Tibial nerve (tissue), 4 donors: Measurements from ENCODE around the gene CAMK2N2. TPM values are rescaled to one million over a fixed set of nuclear protein-coding genes. Genes with fewer than 3 reads are reported as not detected.

Experiments used
- DNase-seq, 2 donors: peaks; one replicate each; pipeline ENCODE4 v3.0.0-alpha.2; 2019; ENCODE audit warnings: low spot score in 2 of 2
- H3K27ac ChIP-seq, 4 donors: fragments of 200-600 bp; sonication (generic) in 3 of 4; one replicate each; pipeline ENCODE4 v1.5.1; 2017 to 2019; ENCODE audit warnings: mild to moderate bottlenecking in 1 of 4
- H3K27me3 ChIP-seq, 2 donors: fragments of 200-600 bp; sonication (generic) in 1 of 2; one replicate each; pipeline versions ENCODE4 v1.5.1 to v1.6.0; 2017 to 2019
- H3K36me3 ChIP-seq, 3 donors: fragments of 200-600 bp; sonication (generic); one replicate each; pipeline ENCODE4 v1.5.1; 2018 to 2019
- H3K4me1 ChIP-seq, 4 donors: fragments of 200-600 bp; sonication (generic) in 3 of 4; one replicate each; pipeline ENCODE4 v1.5.1; 2017 to 2019
- H3K4me3 ChIP-seq, 4 donors: fragments of 200-600 bp; sonication (generic) in 3 of 4; one replicate each; pipeline ENCODE4 v1.5.1; 2017 to 2019; ENCODE audit warnings: mild to moderate bottlenecking in 1 of 4, moderate library complexity in 1 of 4
- H3K9me3 ChIP-seq, 4 donors: fragments of 200-600 bp; sonication (generic) in 3 of 4; one replicate each; pipeline ENCODE4 v1.5.1; 2017 to 2019
- EP300 ChIP-seq, 2 donors: sonication (generic); formaldehyde crosslinking; IDR thresholded peaks; one replicate each; pipeline ENCODE4 v1.6.1; 2017; ENCODE audit warnings: antibody characterized with exemption in 2 of 2, mild to moderate bottlenecking in 1 of 2
- POLR2A ChIP-seq, 2 donors: fragments of 450-650 bp; IDR thresholded peaks; one replicate each; pipeline ENCODE4 v1.6.1; 2017; ENCODE audit warnings: antibody characterized with exemption in 2 of 2, mild to moderate bottlenecking in 2 of 2, moderate library complexity in 2 of 2
- WGBS, 2 donors: methylation state at CpG; one replicate each; pipeline ENCODE4 v1.1.5; 2018; 5-methylcytosine and 5-hydroxymethylcytosine counted together
- total RNA-seq, 4 donors: library from RNA; depleted of rRNA; stranded (reverse); fragments of >200 nt; gene quantifications; one replicate each; pipeline ENCODE4 v1.1.0, GENCODE V29; 2016
- TF ChIP-seq, protein P1 (sequence below), 5 experiments: fragments of 200-600 bp in 3 of 5; fragments of 450-650 bp in 2 of 5; sonication (generic) in 3 of 5; IDR thresholded peaks; one replicate each; pipeline ENCODE4 v1.5.1; 2016 to 2019; ENCODE audit warnings: antibody characterized with exemption in 5 of 5, mild to moderate bottlenecking in 3 of 5, moderate library complexity in 2 of 5

CAMK2N2 gene
- total RNA-seq, 4 donors from 2014 or later: not detected

DNA sequence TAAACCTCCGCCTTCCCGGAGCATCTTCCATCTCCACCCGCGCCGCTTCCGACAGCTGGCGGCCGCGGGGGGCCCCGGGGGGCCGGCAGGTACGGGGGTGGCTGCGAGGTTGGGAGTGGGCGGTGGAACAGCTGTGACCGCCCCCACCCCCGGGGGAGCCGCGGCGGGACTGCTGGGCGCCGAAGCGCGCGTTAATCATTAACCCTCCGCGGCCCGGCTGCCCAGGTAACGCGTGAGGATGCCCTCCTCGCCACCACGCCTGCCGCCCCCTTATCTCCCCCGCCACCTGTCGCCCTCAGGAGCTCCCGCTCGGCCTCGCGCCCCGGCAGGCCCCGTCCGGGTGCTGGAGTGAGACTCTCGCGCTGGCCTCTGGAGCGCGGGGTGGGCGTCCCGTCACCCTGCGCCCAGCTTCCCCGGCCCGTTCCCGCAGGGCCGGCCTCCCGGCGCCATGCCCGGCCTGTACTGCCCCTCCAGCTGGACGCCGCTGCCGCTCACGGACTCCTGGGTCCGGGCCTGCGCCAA lies 31.2 kb downstream of the CAMK2N2 start:
- no peaks in the 10 kb centered on the region for H3K36me3 ChIP-seq
- H3K9me3 ChIP-seq: no peaks in the 10 kb centered on the region
- H3K4me1 ChIP-seq: peaks cover 0 to 26% (median 12%) of the 10 kb centered on the region in 4 donors
- no peak for DNase-seq
- H3K4me3 ChIP-seq: peak overlapping the region in 3 of 4 donors; percentile 30 to 55 (median 46)
- TF ChIP-seq POLR2A (IDR thresholded peaks at IDR 0.05) (no peak), EP300 (IDR thresholded peaks at IDR 0.05) (no peak)
- TF ChIP-seq, protein P1, sequence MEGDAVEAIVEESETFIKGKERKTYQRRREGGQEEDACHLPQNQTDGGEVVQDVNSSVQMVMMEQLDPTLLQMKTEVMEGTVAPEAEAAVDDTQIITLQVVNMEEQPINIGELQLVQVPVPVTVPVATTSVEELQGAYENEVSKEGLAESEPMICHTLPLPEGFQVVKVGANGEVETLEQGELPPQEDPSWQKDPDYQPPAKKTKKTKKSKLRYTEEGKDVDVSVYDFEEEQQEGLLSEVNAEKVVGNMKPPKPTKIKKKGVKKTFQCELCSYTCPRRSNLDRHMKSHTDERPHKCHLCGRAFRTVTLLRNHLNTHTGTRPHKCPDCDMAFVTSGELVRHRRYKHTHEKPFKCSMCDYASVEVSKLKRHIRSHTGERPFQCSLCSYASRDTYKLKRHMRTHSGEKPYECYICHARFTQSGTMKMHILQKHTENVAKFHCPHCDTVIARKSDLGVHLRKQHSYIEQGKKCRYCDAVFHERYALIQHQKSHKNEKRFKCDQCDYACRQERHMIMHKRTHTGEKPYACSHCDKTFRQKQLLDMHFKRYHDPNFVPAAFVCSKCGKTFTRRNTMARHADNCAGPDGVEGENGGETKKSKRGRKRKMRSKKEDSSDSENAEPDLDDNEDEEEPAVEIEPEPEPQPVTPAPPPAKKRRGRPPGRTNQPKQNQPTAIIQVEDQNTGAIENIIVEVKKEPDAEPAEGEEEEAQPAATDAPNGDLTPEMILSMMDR (IDR thresholded peaks at IDR 0.05): no peak
- WGBS, 2 donors: 2% methylated on average over 33 to 43 of the region's 61 CpGs
- H3K27ac ChIP-seq: no peak overlapping the region
- peaks cover 0 to 84% of the 10 kb centered on the region in 2 donors for H3K27me3 ChIP-seq

DNA sequence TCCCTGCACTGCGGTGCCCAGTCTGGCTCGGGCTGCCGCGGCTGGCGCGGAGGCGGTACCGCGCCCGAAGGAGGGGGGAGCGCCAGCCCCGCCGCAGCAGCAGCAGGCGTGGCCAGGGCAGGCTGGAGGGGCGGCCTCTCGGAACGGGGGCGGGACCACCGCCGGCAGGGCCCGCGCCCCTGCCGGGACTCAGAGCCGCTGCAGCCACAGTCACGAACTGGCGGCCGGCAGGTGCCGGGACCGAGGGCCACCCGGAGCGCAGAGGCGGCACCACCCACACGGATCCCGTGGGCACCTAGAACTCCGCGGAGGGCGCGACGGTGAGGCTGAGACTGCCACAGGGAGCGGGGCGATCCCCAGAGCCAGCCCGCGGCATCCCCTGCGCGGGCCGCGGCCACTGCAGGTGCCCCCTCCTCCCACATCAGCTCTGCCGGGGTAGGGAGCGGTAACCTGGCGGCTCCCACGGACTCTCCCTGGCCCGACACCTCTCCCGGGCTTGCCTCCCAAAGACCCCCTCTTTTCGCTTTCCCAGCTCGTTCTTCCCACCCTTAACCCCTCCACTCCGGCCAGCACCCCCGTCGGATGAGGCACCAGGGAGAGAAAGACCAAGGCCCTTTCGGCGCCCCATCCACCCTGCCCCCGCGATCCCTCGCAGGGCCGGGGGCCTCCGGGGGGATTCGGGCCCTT lies 31.8 kb downstream of the CAMK2N2 start, which contains the start of gene VWA5B2:
Gene VWA5B2, plus strand, starts transcription at position 192 of the 687 bp plus-strand sequence. CDS start 944 bp downstream, outside the sequence.
- DNase-seq: no peak
- H3K4me1 ChIP-seq: peaks cover 0 to 26% (median 12%) of the 10 kb centered on the region in 4 donors
- 1 to 2% methylated on average over 22 to 43 of the region's 66 CpGs for WGBS, 2 donors
- TF ChIP-seq POLR2A (IDR thresholded peaks at IDR 0.05): no peak
- TF ChIP-seq, protein P1 (IDR thresholded peaks at IDR 0.05): peak in 3 of 5 experiments; percentile 17 to 40 (median 40)
- TF ChIP-seq EP300 (IDR thresholded peaks at IDR 0.05): no peak
- H3K36me3 ChIP-seq: no peaks in the 10 kb centered on the region
- H3K27ac ChIP-seq: no peak within 1 kb of the TSS
- H3K9me3 ChIP-seq: no peaks in the 10 kb centered on the region
- H3K27me3 ChIP-seq: peaks cover 0 to 85% of the 10 kb centered on the region in 2 donors
- peak within 1 kb of the TSS; percentile 30 to 55 (median 46) for H3K4me3 ChIP-seq

DNA sequence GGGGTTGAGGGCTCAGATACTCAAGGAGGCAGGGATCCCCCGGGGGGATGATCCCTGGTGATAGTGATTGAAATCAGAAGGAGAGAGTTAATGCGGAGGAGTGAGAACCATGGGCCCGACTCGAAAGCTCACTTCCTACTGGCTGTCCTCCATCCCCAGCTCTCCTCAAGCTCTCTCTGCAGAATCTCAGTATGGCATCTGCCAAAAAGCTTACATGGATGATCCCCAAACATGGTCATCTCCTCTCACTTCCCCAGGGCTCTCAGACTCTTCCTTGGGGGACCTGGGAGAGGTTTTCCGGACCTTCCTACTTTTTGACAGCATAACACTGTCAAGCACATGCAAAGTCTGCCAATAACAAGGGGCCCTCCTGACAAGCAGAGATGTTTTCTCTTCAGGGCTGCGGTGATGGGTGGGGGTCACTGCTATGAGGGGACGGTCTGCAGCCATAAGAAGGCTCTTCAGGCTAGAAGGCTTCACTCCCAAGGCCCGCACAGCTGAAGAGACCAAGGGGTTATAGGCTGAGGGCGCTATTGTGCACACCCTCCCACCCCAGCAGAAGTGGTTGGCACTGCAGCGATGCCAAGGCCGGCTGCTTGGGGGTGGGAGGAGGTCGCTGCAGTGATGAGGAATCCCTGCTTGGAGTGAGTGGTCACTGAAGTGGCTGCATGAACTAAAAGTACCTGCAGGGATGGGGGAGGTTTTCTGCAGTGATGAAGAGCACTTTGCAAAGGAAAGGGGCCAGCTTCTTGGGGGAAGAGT lies 32.8 kb downstream of the CAMK2N2 start:
- peaks cover 0 to 26% (median 12%) of the 10 kb centered on the region in 4 donors for H3K4me1 ChIP-seq
- peaks cover 0 to 75% of the 10 kb centered on the region in 2 donors for H3K27me3 ChIP-seq
- DNase-seq: no peak
- H3K36me3 ChIP-seq: no peaks in the 10 kb centered on the region
- no peaks in the 10 kb centered on the region for H3K9me3 ChIP-seq
- H3K27ac ChIP-seq: no peak overlapping the region
- WGBS, 2 donors: 28 to 36% methylated on average over 11 to 12 of the region's 12 CpGs
- peak overlapping the region in 2 of 4 donors; percentile 46 to 55 for H3K4me3 ChIP-seq
- TF ChIP-seq, protein P1 (IDR thresholded peaks at IDR 0.05): no peak
- TF ChIP-seq EP300 (IDR thresholded peaks at IDR 0.05) (no peak), POLR2A (IDR thresholded peaks at IDR 0.05) (no peak)

DNA sequence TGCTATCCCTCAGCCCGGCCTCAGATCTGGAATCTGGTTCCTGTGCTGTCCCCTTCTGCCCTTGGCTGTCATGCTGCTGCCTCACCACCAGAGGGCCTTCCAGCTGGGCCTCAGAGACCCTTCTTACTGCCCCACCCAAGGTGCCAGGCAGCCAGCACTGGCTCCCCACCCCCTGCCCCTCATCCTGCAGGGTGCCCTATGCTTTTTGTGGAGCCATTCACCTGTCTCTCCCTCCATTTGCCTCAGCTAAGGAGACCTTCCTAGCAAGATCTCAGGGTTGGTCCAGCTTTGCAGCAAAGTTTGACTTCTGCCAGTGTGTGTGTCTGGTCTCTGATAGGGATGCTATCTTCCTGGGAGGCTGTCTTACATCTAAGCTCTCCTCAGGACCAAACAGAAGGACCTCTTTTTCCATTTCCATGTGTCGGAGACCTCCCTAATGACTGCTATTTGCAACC lies 33.8 kb downstream of the CAMK2N2 start:
- H3K9me3 ChIP-seq: no peaks in the 10 kb centered on the region
- no peak overlapping the region for H3K27ac ChIP-seq
- H3K27me3 ChIP-seq: peaks cover 0 to 66% of the 10 kb centered on the region in 2 donors
- H3K4me3 ChIP-seq: no peak overlapping the region
- H3K4me1 ChIP-seq: peaks cover 0 to 26% (median 12%) of the 10 kb centered on the region in 4 donors
- WGBS, 2 donors: 51 to 57% methylated on average over 2 of the region's 2 CpGs
- no peak for DNase-seq
- H3K36me3 ChIP-seq: no peaks in the 10 kb centered on the region
- TF ChIP-seq EP300 (IDR thresholded peaks at IDR 0.05) (no peak), POLR2A (IDR thresholded peaks at IDR 0.05) (no peak)
- TF ChIP-seq, protein P1 (IDR thresholded peaks at IDR 0.05): peak in 4 of 5 experiments; percentile 39 to 71 (median 57)
